Fibroblast of the aortic adventitia (primary cell): Measurements from ENCODE around the gene TMEM181. TPM values are rescaled to one million over a fixed set of nuclear protein-coding genes. Genes with fewer than 3 reads are reported as not detected.
A peak's percentile ranks its signal among the peaks of the same experiment; 100 is the strongest.
"Not testable (repeated sequence)": the region's sequence is repeated elsewhere in the genome, so short reads cannot be mapped to it uniquely, and the experiment has no call there.

Source experiments
- DNase-seq: peaks from one replicate; pipeline ENCODE4 v3.0.0-alpha.2; 2010; ENCODE audit warnings: low read depth
- H3K4me3 ChIP-seq: 2 replicates; pipeline ENCODE4 v1.5.1; 2011; ENCODE audit warnings: low read depth, mild to moderate bottlenecking, control low read depth, low read length, moderate library complexity
- CTCF ChIP-seq: IDR thresholded peaks from 2 replicates; pipeline ENCODE4 v1.5.1; 2011; ENCODE audit warnings: mild to moderate bottlenecking, low read length, control low read depth, inconsistent platforms; ENCODE audit not compliant: insufficient read depth
- total RNA-seq: library from RNA; depleted of rRNA; stranded (reverse); fragments of >200 nt; gene quantifications from 2 replicates; pipeline ENCODE4 v1.2.3, GENCODE V29; 2012; ENCODE audit warnings: low replicate concordance

TMEM181 gene
- total RNA-seq, 1 donor: 36.2 TPM

DNA sequence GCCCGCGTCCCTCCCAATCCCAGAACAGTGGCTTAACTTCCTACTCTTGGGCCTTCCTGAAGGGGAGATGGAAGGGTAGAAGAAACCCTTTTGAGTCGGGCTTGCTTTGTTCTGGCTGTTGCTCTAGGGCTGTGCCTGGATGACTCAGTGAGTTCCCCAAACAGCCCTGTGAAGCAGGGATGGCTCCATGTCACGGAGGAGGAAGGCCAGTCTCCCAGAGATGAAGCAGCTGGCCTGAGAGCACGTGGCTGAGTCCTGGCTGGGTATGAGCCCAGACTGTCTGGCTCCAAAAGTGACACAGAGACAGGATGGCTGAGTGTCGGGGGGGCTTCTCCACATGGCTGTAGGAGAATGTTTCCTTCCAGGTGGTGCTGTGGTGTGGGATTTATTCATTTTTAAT is 94.6 kb downstream of the TMEM181 start:
- TF ChIP-seq CTCF: no peak
- peak; percentile 90 for DNase-seq
- no peak overlapping the region for H3K4me3 ChIP-seq

DNA sequence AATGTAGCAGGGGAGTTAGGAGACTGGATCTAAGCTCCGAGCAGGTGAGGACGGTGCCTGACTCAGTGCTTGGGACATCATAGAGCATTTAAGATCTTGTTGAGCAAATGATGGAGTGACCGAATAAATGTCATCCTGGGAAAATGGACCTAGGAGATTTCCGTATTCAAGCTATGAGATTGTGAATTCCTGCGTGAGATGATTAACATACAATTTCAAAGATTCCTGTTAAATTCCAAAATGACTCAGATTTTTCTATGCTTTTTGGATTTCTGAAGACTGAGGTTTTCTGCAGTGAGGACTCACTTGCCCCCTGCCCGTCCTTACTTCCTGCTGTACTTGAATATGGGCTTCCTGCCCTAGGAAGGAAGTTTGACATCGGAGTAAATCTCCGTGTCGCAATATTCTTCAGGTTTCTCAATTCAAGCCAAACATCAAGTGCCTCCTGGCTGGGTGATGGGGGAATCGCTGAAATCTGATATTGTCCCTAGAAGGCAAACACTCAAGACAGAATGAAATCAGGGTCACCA is 95.1 kb downstream of the TMEM181 start:
- DNase-seq: peak; percentile 60
- no peak for TF ChIP-seq CTCF
- no peak overlapping the region for H3K4me3 ChIP-seq

DNA sequence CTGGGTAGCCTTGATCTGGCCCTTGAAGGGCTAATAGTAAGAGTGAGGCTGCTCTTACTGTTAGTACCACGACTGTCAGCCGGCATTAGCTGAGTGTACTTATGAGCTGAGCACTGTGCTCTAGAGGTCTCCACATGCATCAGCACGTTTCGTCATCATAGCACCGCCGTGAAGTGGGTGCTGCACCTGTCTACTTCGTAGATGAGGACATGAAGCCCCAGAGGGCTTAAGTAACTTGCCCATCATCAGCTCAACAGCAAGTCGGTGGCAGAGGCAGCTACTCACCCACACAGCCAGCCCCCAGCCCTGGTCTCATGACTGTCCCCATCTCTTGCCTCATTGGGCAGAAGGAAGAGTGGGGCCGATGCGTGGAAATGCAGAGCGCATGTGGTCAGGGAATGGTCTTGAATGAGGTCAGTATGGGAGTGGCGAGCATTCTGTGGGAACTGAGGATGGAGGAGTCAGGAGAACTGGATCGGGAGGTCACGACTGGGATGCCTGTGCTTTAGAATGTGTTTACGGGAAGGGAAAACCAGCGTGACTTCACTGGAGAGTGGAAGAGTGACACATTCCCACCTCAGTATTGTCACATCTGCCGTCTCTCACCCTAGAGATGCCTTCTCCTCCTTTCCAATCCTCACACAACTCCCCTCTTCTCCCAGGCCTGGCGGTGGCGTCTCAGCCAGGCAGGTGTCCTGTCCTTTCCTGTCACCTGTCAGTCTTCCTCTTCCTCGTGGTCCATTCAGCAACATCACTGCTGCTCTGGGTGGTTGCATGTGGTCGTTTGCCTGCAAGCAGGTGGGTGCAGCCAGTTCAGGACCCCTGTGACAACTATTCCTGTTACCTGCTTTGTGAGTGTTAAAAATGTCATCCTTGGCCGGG is 95.9 kb downstream of the TMEM181 start:
- TF ChIP-seq CTCF: no peak
- DNase-seq: no peak
- H3K4me3 ChIP-seq: no peak overlapping the region

DNA sequence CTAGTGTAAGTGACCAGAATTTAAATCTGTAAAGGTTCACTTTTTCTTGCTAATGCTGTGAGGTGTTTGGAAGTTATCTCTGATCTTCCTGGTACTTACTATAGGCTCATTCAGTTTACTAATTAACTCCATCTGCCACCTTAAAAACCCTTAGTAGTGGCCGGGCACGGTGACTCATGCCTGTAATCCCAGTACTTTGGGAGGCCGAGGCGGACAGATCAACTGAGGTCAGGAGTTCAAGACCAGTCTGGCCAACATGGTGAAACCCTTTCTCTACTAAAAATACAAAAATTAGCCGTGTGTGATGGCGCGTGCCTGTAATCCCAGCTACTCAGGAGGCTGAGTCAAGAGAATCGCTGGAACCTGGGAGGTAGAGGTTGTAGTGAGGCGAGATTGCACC is 97.1 kb downstream of the TMEM181 start:
- not testable (repeated sequence) for H3K4me3 ChIP-seq
- DNase-seq: peak; percentile 51

- no peak for DNase-seq
- TF ChIP-seq CTCF: peak; percentile 56
- H3K4me3 ChIP-seq: no peak overlapping the region
Observed at GRCh38 chr6:158660333-158660754, 100.5 kb downstream of the TMEM181 start.

DNA sequence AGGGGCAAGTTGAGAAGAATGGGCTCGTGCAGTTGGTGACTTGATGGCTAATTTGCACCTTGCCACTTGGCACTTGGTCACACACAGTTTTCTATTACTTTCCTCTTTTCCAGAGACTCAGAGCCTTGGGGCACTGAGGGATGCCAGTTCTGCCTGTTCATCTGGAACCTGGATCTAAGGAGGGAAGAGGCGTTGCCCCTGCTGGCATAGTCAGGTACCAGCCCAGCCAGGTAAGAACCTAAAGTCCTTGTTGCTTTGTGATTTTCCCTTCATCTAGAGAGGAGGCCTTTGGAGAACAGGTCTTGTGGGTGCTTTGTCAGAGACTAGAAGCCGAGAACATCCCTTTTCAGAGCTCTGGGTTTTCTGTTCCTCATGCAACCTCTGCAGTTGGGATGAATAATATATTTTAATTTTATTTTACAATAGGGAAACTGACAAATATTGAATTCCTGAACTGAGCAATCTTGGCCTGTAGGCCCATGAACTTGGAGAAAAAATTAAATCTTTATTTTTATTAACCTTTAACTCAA is 101.3 kb downstream of the TMEM181 start:
- TF ChIP-seq CTCF: no peak
- no peak for DNase-seq

GRCh38 chr6:158662607-158662953 is 102.7 kb downstream of the TMEM181 start:
- no peak for TF ChIP-seq CTCF
- H3K4me3 ChIP-seq: peak overlapping the region; percentile 28
- DNase-seq: no peak

More for the DNA sequence above, 101.3 kb downstream of the TMEM181 start:
- H3K4me3 ChIP-seq: no peak overlapping the region
